Ishikawa (cell line): ENCODE data around the gene SLC24A3.

Experiments
- CEBPB ChIP-seq: IDR thresholded peaks from 2 replicates; pipeline ENCODE4 v1.6.1; 2012
- CREB1 ChIP-seq: IDR thresholded peaks from 2 replicates; pipeline ENCODE4 v1.6.1; 2012; ENCODE audit warnings: low read depth
- EGR1 ChIP-seq: IDR thresholded peaks from 2 replicates; pipeline ENCODE4 v1.6.1; 2012
- EP300 ChIP-seq: IDR thresholded peaks from 2 replicates; pipeline ENCODE4 v1.6.1; 2012; ENCODE audit warnings: borderline replicate concordance
- FOXM1 ChIP-seq: IDR thresholded peaks from 2 replicates; pipeline ENCODE4 v1.6.1; 2012; ENCODE audit warnings: low read depth, borderline replicate concordance
- MAX ChIP-seq: IDR thresholded peaks from 2 replicates; pipeline ENCODE4 v1.6.1; 2012
- NFIC ChIP-seq: IDR thresholded peaks from 2 replicates; pipeline ENCODE4 v1.6.1; 2012
- RAD21 ChIP-seq: IDR thresholded peaks from 2 replicates; pipeline ENCODE4 v1.6.1; 2012; ENCODE audit warnings: low read depth
- REST ChIP-seq: IDR thresholded peaks from 2 replicates; pipeline ENCODE4 v1.6.1; 2012; ENCODE audit warnings: low read depth, mild to moderate bottlenecking
- TAF1 ChIP-seq: IDR thresholded peaks from 2 replicates; pipeline ENCODE4 v1.6.1; 2012; ENCODE audit warnings: low read depth, mild to moderate bottlenecking
- TCF12 ChIP-seq: IDR thresholded peaks from 2 replicates; pipeline ENCODE4 v1.6.1; 2012; ENCODE audit warnings: low read depth
- TEAD4 ChIP-seq: IDR thresholded peaks from 2 replicates; pipeline ENCODE4 v1.6.1; 2012
- USF1 ChIP-seq: IDR thresholded peaks from 2 replicates; pipeline ENCODE4 v1.6.1; 2012
- YY1 ChIP-seq: IDR thresholded peaks from 2 replicates; pipeline ENCODE4 v1.6.1; 2012; ENCODE audit warnings: low read depth
- ZBTB7A ChIP-seq: IDR thresholded peaks from 2 replicates; pipeline ENCODE4 v1.6.1; 2012; ENCODE audit warnings: low read depth

Gene SLC24A3

GRCh38 chr20:19361790-19362189 lies 149.3 kb downstream of the SLC24A3 start:
- TF ChIP-seq EP300 (no peak), TEAD4 (no peak), FOXM1 (no peak), TCF12 (no peak), NFIC (no peak), MAX (no peak), USF1 (no peak), TAF1 (no peak), EGR1 (no peak), ZBTB7A (no peak), RAD21 (no peak), CREB1 (no peak), CEBPB (no peak), YY1 (no peak), REST (no peak)

- no peak for TF ChIP-seq REST
- no peak for TF ChIP-seq FOXM1
- no peak for TF ChIP-seq TCF12
- TF ChIP-seq ZBTB7A, result no peak
- no peak for TF ChIP-seq TAF1
- no peak for TF ChIP-seq EP300
- TF ChIP-seq CEBPB, result no peak
- no peak for TF ChIP-seq RAD21
- no peak for TF ChIP-seq NFIC
- TF ChIP-seq MAX, result no peak
- no peak for TF ChIP-seq CREB1
Observed at GRCh38 chr20:19363476-19363875, 151.0 kb downstream of the SLC24A3 start.

- no peak for TF ChIP-seq TEAD4
- TF ChIP-seq CEBPB, result no peak
- no peak for TF ChIP-seq MAX
- TF ChIP-seq REST, result no peak
- no peak for TF ChIP-seq RAD21
- TF ChIP-seq TCF12, result no peak
- no peak for TF ChIP-seq USF1
- no peak for TF ChIP-seq NFIC
- no peak for TF ChIP-seq YY1
- TF ChIP-seq FOXM1, result no peak
- no peak for TF ChIP-seq TAF1
- no peak for TF ChIP-seq ZBTB7A
- TF ChIP-seq CREB1, result no peak
- TF ChIP-seq EP300, result no peak
- TF ChIP-seq EGR1, result no peak
Observed at GRCh38 chr20:19367591-19367990, 155.1 kb downstream of the SLC24A3 start.

- TF ChIP-seq FOXM1, result no peak
- TF ChIP-seq USF1, result no peak
- TF ChIP-seq EGR1, result no peak
- TF ChIP-seq REST, result no peak
- TF ChIP-seq MAX, result no peak
- TF ChIP-seq RAD21, result no peak
- no peak for TF ChIP-seq TAF1
- no peak for TF ChIP-seq CREB1
Observed at GRCh38 chr20:19368351-19368750, 155.9 kb downstream of the SLC24A3 start.
